OCI-LY3 (cell line): ENCODE data around the gene EDEM2.

ENCODE experiments used
- EZH2phosphoT487 ChIP-seq: fragments of 200-600 bp; shearing (Covaris generic); IDR thresholded peaks from 2 replicates; pipeline ENCODE4 v1.6.1; 2018; ENCODE audit warnings: antibody characterized with exemption, mixed run types, low read depth
- TF ChIP-seq, protein P1 (sequence below): fragments of 200-600, 300-600 bp; sonication (generic); IDR thresholded peaks from 2 replicates; pipeline ENCODE4 v1.5.1; 2014; ENCODE audit warnings: antibody characterized with exemption, low read length, low read depth

DNA sequence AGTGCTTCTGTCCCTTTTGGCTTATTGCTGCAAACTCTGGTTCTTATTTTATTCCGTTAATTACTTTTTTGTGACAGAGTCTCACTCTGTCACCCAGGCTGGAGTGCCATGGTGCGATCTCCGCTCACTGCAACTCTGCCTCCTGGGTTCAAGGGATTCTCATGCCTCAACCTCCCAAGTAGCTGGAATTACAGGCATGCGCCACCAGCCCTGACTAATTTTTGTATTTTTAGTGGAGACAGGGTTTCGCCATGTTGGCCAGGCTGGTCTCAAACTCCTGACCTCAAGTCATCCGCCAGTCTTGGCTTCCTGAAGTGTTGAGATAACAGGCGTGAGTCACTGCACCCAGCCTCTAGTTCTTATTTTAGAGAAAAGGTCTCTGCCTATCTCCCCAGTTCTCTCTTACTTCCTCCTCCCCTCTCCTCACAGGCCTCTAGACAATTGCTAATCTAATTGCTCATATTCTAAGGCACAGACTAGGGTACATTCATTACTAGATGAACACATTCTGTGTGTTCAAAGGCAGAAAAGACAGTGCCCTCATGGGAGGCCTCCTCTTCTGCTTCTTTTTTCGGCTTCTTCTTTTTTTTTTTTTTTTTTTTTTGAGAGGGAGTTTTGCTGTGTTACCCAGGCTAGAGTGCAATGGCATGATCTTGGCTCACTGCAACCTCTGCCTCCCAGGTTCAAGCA is 27.0 kb downstream of the EDEM2 start:
- TF ChIP-seq, protein P1, sequence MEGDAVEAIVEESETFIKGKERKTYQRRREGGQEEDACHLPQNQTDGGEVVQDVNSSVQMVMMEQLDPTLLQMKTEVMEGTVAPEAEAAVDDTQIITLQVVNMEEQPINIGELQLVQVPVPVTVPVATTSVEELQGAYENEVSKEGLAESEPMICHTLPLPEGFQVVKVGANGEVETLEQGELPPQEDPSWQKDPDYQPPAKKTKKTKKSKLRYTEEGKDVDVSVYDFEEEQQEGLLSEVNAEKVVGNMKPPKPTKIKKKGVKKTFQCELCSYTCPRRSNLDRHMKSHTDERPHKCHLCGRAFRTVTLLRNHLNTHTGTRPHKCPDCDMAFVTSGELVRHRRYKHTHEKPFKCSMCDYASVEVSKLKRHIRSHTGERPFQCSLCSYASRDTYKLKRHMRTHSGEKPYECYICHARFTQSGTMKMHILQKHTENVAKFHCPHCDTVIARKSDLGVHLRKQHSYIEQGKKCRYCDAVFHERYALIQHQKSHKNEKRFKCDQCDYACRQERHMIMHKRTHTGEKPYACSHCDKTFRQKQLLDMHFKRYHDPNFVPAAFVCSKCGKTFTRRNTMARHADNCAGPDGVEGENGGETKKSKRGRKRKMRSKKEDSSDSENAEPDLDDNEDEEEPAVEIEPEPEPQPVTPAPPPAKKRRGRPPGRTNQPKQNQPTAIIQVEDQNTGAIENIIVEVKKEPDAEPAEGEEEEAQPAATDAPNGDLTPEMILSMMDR = no peak
- TF ChIP-seq EZH2phosphoT487 = no peak
